Epidermal melanocyte (primary cell): Measurements from ENCODE around the gene SCAMP4.
"Not testable (repeated sequence)": the region's sequence is repeated elsewhere in the genome, so short reads cannot be mapped to it uniquely, and the experiment has no call there.

Experiments
- DNase-seq: peaks from one replicate; pipeline ENCODE4 v3.0.0; 2011; ENCODE audit warnings: low spot score; ENCODE audit not compliant: insufficient read length

Gene SCAMP4

DNA sequence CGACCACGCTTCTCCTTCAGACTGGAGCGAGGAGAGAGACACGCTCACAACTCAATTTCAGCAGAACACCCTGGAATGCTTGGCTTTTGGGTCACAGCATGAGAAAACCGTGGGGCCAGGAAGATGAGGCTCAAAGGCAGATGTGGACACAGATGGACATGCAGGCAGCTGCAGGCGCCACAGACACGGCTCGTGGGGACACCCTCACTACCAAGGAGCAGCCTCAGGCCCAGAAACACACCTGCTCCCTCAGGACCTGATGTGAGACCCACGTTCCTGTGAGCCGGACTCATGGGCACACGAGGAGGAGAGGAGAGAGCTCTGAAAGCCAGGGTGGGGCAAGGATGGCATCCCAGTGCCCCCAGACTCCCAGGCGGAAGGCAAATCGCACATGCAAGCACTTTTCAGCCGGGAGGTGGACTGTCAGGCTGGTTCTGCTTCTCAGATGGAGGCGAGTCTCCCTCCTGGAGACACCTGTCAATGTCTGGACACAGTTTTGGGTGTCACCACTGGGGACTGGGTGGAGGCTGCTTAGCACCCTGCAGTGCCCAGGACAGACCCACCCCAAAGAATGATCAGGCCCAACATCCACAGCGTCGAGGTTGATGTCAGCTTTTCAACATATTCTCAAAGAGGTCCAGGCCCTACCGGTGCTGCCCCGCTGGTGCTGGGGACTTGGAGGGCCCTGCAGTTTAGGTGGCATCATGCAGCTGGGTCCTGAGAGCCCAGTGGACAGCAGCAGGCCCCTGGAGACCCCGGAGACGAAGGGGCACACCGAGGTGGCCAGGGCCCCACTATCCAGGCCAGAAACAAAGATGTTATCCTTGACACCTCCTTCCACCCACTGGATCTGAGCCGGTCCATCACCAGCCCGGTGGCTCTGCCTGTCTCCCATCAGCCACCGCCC is 22.2 kb upstream of the SCAMP4 start:
- peak; percentile 10 for DNase-seq

- DNase-seq, result no peak
Observed at GRCh38 chr19:1883784-1884183, 21.4 kb upstream of the SCAMP4 start.

DNA sequence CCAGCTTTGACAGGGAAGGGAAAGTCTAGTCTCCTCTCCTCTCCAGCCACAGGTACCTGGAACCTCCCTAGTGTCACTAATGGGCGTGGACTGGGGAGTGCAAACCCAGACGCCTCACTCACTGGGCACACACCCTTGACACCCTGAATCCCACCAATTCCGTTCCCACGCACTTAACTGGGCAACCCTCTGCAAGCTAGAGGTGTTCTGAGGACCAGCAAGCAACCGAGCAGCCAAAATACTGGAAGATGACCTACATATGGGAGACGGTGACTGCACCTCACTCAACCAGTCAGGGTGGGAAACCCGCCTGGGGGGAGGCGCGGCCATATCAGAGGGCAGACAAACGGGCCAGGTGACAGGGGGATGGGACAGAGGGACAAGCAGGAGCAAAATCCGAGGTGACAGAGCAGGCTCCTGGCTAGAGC is 20.9 kb upstream of the SCAMP4 start:
- peak; percentile 16 for DNase-seq

- peak; percentile 22 for DNase-seq
Observed at GRCh38 chr19:1884719-1885334, 20.4 kb upstream of the SCAMP4 start.

DNA sequence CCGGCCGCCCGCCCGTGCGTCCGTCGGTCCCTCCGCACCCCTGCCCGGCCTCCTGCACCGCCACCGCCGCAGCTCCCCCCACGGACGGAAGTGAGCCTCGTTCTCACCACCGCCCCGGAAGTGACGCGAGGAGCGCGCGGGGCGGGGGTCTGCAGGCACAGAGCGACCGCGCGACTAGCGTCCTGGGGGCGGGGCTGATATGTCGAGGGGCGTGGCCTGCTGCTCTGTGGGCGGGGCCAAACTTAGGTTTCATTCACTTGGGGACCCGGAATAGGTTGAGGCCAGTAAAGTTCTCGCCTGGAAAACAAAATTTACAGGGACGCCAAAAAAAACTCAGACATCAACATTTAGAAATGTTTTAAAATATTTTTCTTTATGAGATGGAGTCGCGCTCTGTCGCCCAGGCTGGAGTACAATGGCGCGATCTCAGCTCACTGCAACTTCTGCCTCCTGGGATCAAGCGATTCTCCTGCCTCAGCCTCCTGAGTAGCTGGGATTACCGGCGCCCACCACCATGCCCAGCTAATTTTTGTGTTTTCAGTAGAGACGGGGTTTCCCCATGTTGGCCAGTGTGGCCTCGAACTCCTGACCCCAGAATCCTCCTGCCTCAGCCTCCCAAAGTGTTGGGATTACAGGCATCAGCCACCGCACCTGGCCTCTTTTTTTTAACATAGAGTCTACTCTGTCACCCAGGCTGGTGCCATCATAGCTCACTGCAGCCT is 19.6 kb upstream of the SCAMP4 start, which contains the start of gene ABHD17A:
Gene ABHD17A (minus strand): TSS at position 99 of the 722 bp plus-strand sequence. CDS start 3,930 bp downstream, outside the sequence.
- peak; percentile 98 for DNase-seq

- not testable (repeated sequence) for DNase-seq
Observed at GRCh38 chr19:1886360-1886759, 18.8 kb upstream of the SCAMP4 start.

DNA sequence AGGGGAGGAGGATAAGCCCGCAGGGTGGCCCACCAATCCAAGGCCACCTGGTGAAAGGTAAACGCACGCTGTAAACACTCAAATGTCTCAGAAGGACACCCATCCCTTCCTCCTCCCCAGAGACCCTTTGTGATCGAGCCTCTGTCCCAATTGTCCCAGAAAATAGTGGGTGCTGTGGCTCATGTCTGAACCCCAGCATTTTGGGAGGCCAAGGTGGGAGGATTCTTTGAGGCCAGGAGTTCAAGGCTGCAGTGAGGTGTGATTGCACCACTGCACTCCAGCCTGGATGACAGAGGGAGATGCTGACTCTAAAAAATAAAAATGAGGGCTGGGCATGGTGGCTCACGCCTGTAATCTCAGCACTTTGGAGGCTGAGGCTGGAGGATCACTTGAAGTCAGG is 16.8 kb upstream of the SCAMP4 start:
- DNase-seq, result no peak

DNA sequence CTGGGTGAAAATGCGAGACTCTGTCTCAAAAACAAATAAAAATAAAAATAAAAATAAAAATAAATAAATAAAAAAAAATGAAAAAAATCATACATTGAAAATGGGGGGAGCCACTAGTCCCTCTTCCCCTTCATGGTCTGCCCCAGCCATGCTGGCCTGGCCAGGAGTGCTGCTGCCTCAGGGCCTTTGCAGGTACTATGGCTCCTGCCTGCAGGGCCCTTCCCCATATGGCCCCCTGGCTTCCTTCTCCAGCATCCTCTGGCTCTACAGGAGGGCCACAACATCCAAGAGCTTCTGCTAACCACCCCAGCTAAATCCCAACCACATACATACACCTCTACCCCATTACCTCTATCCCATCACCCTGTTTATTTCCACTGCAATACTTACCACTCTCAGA is 15.3 kb upstream of the SCAMP4 start:
- DNase-seq, result no peak

DNA sequence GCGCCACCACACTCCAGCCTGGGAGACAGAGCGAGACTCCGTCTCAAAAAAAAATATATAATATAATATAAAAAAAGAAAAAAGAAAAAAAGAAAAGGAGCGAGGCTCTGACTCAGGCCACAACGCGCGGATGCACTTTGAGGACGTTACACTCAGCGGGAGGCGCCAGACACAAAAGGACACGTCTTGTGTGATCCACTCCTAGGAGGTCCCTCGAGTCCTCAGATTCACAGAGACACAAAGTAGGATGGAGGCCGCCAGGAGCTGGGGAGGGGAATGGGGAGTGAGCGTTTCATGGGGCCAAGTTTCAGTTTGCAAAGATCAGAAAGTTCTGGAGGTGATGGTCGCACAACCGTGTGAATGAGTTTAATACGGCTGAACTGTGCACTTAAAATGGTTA is 11.4 kb upstream of the SCAMP4 start:
- no peak for DNase-seq

- no peak for DNase-seq
Observed at GRCh38 chr19:1896508-1896907, 8.7 kb upstream of the SCAMP4 start.

DNA sequence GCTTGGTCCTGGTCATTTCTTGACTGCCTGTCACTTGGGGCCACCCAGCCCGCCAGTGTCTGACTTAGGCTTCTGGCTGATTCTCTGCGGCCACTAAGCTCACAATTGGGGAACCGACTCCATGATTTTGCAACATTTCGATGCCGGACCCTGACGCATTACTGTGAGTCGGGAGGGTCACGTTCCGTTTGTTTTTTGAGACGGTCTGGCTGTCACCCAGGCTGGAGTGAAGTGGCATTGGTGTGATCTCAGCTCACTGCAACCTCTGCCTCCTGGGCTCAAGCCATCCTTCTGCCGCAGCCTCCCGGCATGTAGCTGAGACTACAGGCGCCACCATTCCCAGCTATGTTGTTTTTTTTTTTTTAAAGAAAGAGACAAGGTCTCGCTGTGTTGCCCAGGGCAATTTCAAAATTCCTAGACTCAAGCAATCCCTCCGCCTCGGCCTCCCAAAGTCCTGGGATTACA is 3.2 kb upstream of the SCAMP4 start:
- DNase-seq, result no peak

GRCh38 chr19:1902923-1903322 is 2.3 kb upstream of the SCAMP4 start:
- DNase-seq, result no peak

DNA sequence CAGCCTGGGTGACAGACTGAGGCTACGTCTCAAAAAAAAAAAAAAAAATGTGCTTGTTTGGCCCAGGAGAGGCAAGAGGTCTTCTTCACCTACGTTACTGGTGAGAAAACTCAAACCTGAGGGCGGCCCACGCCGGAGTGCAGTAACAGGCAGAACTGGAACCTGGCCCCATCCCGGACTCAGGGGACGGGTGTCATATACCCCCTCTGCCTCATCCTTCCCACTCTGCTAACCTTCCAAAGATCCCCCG is 414 bp upstream of the SCAMP4 start:
- DNase-seq, result no peak

- no peak for DNase-seq
Observed at GRCh38 chr19:1905863-1906375, 720 bp downstream of the SCAMP4 start.

DNA sequence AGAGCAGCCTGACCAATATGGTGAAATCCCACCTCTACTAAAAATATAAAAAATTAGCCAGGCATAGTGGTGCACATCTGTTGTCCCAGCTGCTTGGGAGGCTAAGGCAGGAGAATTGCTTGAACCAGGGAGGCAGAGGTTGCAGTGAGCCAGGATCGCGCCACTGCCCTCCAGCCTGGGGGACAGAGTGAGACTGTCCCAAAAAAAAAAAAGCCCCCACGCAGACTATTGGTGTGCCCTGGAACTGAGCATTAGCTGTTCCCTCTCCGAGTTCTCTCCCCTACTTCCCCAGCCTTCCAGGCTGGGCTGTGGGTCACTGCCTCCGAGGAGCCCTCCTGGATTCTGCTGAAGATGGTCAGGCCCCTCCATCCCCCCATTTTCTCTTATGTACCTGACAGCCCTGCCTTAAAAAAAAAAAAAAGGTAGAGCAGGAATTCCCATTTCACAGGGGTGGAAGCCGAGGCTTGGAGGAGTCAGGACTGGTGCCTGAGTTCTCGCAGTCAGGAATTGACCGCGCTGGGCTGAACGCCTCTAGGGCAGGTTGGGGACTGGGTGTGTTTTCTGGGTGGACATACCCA is 1.9 kb downstream of the SCAMP4 start:
- DNase-seq, result no peak

DNA sequence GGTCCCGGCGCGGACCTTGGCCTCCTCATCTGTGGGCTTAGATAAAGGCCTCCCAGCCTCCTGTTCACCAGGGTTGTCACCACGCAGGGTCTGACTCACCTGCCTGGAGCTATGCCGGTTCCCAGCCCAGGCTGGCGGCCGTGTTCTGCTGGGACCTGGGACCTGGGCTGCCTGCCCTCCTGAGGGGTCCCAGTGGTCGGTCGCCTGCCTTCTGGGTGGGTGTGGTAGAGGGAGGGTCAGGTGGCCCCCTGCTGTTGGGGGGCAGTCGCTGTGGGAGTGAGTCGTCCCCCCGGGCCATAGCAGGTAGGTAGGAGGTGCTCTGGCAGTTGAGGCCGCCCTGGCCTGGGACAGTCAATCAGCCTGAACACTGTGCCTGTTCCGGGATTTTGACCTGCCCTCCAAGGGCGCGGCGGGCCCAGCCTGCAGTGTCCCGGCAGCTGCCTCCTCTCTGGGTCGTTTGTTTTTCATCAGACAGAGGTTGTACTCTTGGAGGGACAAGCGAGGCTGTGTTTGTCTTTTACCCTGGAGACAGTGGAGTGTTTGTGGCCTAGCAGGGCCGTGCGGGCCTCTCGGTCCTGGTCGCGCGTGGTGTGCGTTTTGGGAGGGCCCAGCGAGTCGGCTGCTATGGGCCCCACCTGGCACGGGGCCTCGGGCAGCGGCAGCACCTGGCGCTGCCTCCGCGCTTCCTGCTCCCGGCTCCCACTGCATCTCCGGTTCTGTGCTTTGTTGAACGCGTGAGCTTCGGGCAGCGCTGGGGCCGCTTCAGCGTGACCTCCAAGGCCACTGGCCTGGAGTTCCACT is 2.6 kb downstream of the SCAMP4 start:
- DNase-seq, result no peak

DNA sequence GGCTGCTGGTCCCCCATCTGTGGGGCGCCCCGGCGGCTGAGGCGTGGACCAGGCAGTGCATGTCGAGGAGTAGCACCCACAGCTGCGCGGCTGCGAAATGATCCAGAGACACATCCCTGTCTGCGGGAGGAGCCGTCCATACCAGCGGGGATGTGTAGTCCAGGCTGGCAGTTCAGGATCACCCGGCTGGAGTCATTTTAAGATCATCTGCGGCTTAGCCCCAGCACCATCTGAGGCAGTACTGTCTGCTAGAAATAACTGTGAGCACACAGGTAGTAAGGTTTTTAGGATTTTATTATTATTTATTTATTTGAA is 3.1 kb downstream of the SCAMP4 start:
- DNase-seq, result no peak

DNA sequence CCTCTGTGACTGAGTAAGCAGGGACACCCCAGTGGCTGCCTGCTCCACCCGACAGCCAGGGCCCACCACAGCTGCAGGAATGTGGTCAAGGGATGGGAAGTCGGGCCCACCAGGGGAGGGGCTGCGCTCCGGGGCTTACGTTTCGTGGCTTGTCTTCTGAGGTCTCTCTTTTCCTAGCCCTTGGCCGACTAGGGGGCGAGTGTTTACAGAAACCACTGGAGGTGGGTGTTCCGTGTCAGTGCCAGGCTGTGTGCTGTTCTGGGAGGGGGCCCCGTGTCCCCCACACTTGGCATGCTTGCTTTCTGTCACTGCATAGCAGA is 4.5 kb downstream of the SCAMP4 start:
- DNase-seq, result no peak

- DNase-seq, result no peak
Observed at GRCh38 chr19:1910177-1910576, 5.0 kb downstream of the SCAMP4 start.

DNA sequence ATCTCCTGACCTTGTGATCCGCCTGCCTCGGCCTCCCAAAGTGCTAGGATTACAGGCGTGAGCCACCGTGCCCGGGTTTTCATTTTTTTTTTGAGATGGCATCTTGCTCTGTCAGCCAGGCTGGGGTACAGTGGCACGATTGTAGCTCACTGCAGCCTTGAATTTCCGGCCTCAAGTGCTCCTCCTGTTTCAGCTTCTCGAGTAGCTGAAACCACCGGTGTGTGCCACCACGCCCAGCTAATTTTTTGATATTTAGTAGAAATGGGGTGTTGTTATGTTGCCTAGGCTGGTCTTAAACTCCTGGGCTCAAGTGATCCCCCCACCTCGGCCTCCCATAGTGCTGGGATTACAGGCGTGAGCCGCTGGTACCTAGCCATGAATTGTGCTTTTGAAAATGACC is 5.9 kb downstream of the SCAMP4 start:
- DNase-seq, result no peak

GRCh38 chr19:1911995-1912394 is 6.8 kb downstream of the SCAMP4 start:
- DNase-seq, result no peak
